Cardiac muscle cell (in vitro differentiated cells and primary cell): Measurements from ENCODE around the gene KNTC1. TPM values are rescaled to one million over a fixed set of nuclear protein-coding genes. Genes with fewer than 3 reads are reported as not detected.

Source experiments
- DNase-seq, 2 donors: peaks; one replicate each; pipeline versions ENCODE4 v3.0.0 to v3.0.0-alpha.2; 2010 to 2017; ENCODE audit warnings: low read depth in 1 of 2, low spot score in 1 of 2
- H3K27ac ChIP-seq: fragments of 200-600 bp; sonication (generic); 2 replicates; pipeline ENCODE4 v1.5.1; 2016
- H3K27me3 ChIP-seq: fragments of 200-600 bp; sonication (generic); 2 replicates; pipeline ENCODE4 v1.6.0; 2016; ENCODE audit warnings: control low read depth
- H3K36me3 ChIP-seq: fragments of 200-600 bp; sonication (generic); 2 replicates; pipeline ENCODE4 v1.5.1; 2016; ENCODE audit warnings: control low read depth
- H3K4me1 ChIP-seq: fragments of 200-600 bp; sonication (generic); 2 replicates; pipeline ENCODE4 v1.8.1; 2017; ENCODE audit warnings: low read depth, mild to moderate bottlenecking, mixed run types
- H3K4me3 ChIP-seq: fragments of 200-600 bp; sonication (generic); 2 replicates; pipeline ENCODE4 v1.5.1; 2016; ENCODE audit warnings: mild to moderate bottlenecking
- H3K9me3 ChIP-seq: fragments of 200-600 bp; sonication (generic); 2 replicates; pipeline ENCODE4 v1.5.1; 2017; ENCODE audit warnings: low read depth, mild to moderate bottlenecking, control low read depth
- polyA plus RNA-seq: library from polyadenylated mRNA; unstranded; fragments of >200 nt; fragmentation: Nextera tagmentation; extraction: Ambion mirVana; gene quantifications from 2 replicates; pipeline ENCODE4 v1.2.1, GENCODE V29; 2016
- total RNA-seq: library from RNA; depleted of rRNA; stranded (reverse); fragments of >200 nt; gene quantifications from 2 replicates; pipeline ENCODE4 v1.2.3, GENCODE V29; 2016
- TF ChIP-seq, protein P1 (sequence below): IDR thresholded peaks from 2 replicates; pipeline ENCODE4 v1.5.1; 2012; ENCODE audit warnings: low read depth, mild to moderate bottlenecking, low read length

KNTC1 gene
- total and polyA plus RNA-seq, 2 experiments from 2014 or later = 18.1 to 24.3 TPM

DNA sequence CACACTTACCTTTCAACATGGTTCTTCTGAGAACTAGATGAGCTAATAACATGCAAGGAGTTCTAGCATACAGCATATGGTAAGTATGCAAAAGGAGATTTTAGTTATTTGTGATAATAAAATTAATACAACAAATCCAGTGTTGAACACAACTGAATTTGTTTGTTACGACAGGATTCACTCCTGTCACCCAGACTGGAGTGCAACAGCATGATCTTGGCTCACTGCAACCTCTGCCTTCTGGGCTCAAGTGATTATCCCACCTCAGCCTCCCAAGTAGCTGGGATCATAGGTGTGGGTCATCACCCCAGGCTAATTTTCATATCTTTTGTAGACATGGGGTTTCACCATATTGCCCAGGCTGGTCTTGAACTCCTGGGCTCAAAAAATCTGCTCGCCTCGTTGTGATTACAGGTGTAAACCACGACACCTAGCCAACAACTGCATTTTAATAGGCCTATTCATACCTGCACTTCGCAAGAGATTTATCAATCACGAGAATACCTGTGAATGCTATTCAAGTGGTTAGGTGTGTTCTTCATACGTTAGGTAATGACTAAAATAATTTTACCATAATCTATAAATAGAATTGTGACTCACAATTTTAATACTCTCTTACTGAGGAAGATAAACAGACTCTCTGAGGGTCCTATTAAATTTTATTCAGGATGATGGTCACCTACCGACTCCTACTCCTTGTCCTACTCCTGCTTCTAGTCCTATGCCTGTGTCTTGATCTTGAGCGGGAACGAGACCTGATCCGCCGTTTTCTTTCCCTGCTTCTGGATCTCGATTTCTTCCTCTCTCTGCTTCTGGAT, 10.3 kb upstream of the KNTC1 start:
- H3K36me3 ChIP-seq = peaks cover 94% of the 10 kb centered on the region
- no peaks in the 10 kb centered on the region for H3K27me3 ChIP-seq
- DNase-seq = no peak
- no peaks in the 10 kb centered on the region for H3K9me3 ChIP-seq
- no peaks in the 10 kb centered on the region for H3K4me1 ChIP-seq
- no peak overlapping the region for H3K27ac ChIP-seq
- TF ChIP-seq, protein P1, sequence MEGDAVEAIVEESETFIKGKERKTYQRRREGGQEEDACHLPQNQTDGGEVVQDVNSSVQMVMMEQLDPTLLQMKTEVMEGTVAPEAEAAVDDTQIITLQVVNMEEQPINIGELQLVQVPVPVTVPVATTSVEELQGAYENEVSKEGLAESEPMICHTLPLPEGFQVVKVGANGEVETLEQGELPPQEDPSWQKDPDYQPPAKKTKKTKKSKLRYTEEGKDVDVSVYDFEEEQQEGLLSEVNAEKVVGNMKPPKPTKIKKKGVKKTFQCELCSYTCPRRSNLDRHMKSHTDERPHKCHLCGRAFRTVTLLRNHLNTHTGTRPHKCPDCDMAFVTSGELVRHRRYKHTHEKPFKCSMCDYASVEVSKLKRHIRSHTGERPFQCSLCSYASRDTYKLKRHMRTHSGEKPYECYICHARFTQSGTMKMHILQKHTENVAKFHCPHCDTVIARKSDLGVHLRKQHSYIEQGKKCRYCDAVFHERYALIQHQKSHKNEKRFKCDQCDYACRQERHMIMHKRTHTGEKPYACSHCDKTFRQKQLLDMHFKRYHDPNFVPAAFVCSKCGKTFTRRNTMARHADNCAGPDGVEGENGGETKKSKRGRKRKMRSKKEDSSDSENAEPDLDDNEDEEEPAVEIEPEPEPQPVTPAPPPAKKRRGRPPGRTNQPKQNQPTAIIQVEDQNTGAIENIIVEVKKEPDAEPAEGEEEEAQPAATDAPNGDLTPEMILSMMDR = no peak
- no peak overlapping the region for H3K4me3 ChIP-seq

DNA sequence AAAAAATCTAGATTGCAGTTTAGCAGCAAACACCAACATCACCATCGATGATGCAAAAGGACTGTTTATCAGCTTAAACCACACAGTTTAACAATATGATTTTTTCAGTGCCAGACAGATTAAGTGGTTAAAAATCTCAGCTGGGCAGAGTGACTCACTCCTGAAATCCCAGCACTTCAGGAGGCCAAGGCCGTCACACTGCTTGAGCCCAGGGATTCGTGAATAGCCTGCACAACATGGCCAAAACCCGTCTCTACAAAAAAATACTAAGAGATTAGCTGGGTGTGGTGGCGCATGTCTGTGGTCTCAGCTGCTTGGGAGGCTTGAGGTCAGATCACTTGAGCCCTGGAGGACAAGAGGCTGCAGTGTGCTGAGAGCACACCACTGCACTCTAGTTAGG, 9.2 kb upstream of the KNTC1 start:
- Histone ChIP-seq H3K27me3 (no peaks in the 10 kb centered on the region), H3K4me1 (peaks cover under 1% of the 10 kb centered on the region), H3K36me3 (peaks cover 89% of the 10 kb centered on the region), H3K9me3 (no peaks in the 10 kb centered on the region), H3K27ac (no peak overlapping the region), H3K4me3 (no peak overlapping the region)
- peak in 1 of 2 donors; percentile 97 for DNase-seq
- TF ChIP-seq, protein P1 = no peak

DNA sequence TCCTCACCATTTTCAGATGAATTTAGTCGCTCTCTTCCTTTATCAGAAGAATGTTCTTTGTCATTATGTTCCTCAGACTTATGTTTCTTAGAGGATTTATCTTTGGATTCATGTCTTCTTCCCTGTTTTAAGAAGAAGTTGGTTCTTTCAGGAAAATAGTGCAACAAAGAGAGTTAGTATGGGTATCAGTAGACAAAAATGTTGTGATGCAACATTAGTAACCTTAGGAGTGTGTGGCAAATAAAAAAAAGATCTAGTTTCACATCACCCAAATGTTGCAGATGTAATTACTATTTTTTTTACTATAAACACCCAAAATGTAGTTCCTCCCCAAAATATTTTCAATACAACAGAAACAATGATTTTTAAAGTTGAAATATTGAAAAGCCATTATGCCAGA, 8.1 kb upstream of the KNTC1 start:
- no peaks in the 10 kb centered on the region for H3K27me3 ChIP-seq
- H3K27ac ChIP-seq = no peak overlapping the region
- no peak for DNase-seq
- no peaks in the 10 kb centered on the region for H3K9me3 ChIP-seq
- H3K4me3 ChIP-seq = no peak overlapping the region
- H3K36me3 ChIP-seq = peaks cover 81% of the 10 kb centered on the region
- peaks cover 11% of the 10 kb centered on the region for H3K4me1 ChIP-seq
- TF ChIP-seq, protein P1 = no peak

DNA sequence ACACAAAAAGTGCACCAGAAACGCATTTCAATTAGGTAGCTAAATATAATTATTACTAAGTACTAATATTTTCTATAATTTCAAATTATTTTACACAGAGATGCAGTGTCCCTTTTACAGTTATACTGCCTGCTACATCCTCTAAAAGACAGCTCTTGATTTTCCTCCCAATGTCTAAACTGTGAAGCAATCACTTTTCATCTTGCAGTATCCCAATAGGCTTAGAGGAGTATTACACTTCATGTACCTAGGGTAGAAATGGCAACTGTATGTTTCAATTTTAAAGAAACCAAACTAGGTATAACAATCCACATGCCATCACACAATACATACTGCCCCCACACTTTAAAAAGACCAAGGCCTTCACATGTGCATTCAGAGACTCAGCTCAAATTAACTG, 7.6 kb upstream of the KNTC1 start:
- Histone ChIP-seq H3K27me3 (no peaks in the 10 kb centered on the region), H3K4me1 (peaks cover 13% of the 10 kb centered on the region), H3K36me3 (peaks cover 79% of the 10 kb centered on the region), H3K27ac (no peak overlapping the region), H3K4me3 (no peak overlapping the region), H3K9me3 (no peaks in the 10 kb centered on the region)
- TF ChIP-seq, protein P1 = no peak
- DNase-seq = no peak

DNA sequence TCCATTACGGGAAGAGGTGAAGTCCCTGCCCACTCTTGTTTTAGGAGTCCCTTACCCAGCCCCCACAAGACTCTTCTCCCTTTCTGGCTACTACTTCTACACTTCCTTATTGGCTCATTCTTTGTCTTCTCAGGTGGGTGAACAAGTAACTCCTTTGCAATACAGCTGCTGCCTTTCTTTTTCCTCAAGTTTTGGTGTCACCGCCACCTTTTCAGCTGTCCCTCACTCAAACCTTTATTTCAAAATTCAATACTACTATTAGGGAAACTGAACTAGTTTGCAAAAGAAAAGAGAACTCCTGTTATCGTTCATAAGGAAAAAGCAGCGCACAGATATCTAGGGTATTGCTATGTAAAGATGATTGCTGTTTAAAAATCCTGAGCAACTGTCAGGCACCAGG, 6.4 kb upstream of the KNTC1 start:
- Histone ChIP-seq H3K27ac (no peak overlapping the region), H3K4me1 (peaks cover 13% of the 10 kb centered on the region), H3K36me3 (peaks cover 71% of the 10 kb centered on the region), H3K27me3 (no peaks in the 10 kb centered on the region), H3K9me3 (no peaks in the 10 kb centered on the region), H3K4me3 (no peak overlapping the region)
- TF ChIP-seq, protein P1 = no peak
- no peak for DNase-seq
